Neural progenitor cell (in vitro differentiated cells): ENCODE results near the gene KIF2C. TPM values are rescaled to one million over a fixed set of nuclear protein-coding genes. Genes with fewer than 3 reads are reported as not detected.

Experiments
- small RNA-seq: library from RNA; depleted of rRNA; stranded (forward); fragments of <200 nt; gene quantifications from one replicate; pipeline ENCODE3, GENCODE V24; 2015
- total RNA-seq: library from RNA; depleted of rRNA; stranded (reverse); fragments of >200 nt; gene quantifications from 2 replicates; pipeline ENCODE4 v1.2.3, GENCODE V29; 2015; ENCODE audit warnings: low replicate concordance

The KIF2C gene
- total RNA-seq, 1 donor from 2014 or later, result 133 TPM

Small RNAs within 50 kb of the gene (small RNA-seq; reads per million reads assigned to genes)
- gene RNU5D-1 (114 reads per million, percentile 98 among the genes with 10 or more reads in this experiment), gene RNU5F-1 (35.1 reads per million, percentile 97 among the genes with 10 or more reads in this experiment), gene SNORD38A (74.7 reads per million, percentile 98 among the genes with 10 or more reads in this experiment), gene SNORD38B (not detected), gene SNORD46 (2,558 reads per million, percentile 100 among the genes with 10 or more reads in this experiment), gene SNORD55 (not detected)

Other genes with a start within 250 kb of the KIF2C start
- gene TMEM53, start 65.4 kb upstream of the KIF2C start, total RNA-seq, result 5.0 and 6.7 TPM in 2 replicates
- gene ARMH1, start 65.1 kb upstream of the KIF2C start, total RNA-seq, result 3.6 and 11.4 TPM in 2 replicates
- gene RNU5D-1, start 8.7 kb upstream of the KIF2C start, total RNA-seq, result not detected in 2 replicates
- gene RPS8, start 35.7 kb downstream of the KIF2C start, total RNA-seq, result 3,812 and 4,281 TPM in 2 replicates
- gene BEST4, start 48.3 kb downstream of the KIF2C start, total RNA-seq, result 0.65 and 0.84 TPM in 2 replicates
- 2.2 and 6.6 TPM in 2 replicates for gene PLK3, start 60.5 kb downstream of the KIF2C start, total RNA-seq
- not detected in 2 replicates for gene DYNLT4, start 67.5 kb downstream of the KIF2C start, total RNA-seq
- 1.4 and 1.7 TPM in 2 replicates for gene BTBD19, start 68.7 kb downstream of the KIF2C start, total RNA-seq
- gene PTCH2, start 103.4 kb downstream of the KIF2C start, total RNA-seq, result 0.09 TPM in 1 of 2 replicates, not detected in the other
- gene EIF2B3, start 246.8 kb downstream of the KIF2C start, total RNA-seq, result 29.1 and 33.7 TPM in 2 replicates